Kidney capillary endothelial cell (primary cell): ENCODE results near the gene ZNF48.

ENCODE experiments used
- DNase-seq: peaks from one replicate; pipeline ENCODE4 v3.0.0-alpha.2; 2018; ENCODE audit warnings: low spot score

The ZNF48 gene

GRCh38 chr16:30444231-30445148, 49.3 kb downstream of the ZNF48 start:
- no peak for DNase-seq

- DNase-seq = no peak
Measured at GRCh38 chr16:30445149-30445407, 49.9 kb downstream of the ZNF48 start.

- DNase-seq = peak; percentile 93
Measured at GRCh38 chr16:30445408-30446202, 50.4 kb downstream of the ZNF48 start, which contains the start of gene SEPHS2. TSS of gene SEPHS2 (minus strand) at chr16:30445874. CDS start at chr16:30445727, 147 bp downstream.

GRCh38 chr16:30446203-30446595, 51.0 kb downstream of the ZNF48 start:
- DNase-seq = no peak

GRCh38 chr16:30447512-30448226, 52.4 kb downstream of the ZNF48 start:
- no peak for DNase-seq

GRCh38 chr16:30449116-30449435, 53.9 kb downstream of the ZNF48 start:
- DNase-seq = no peak
